K562 (cell line): ENCODE measurements around the gene HPRT1. TPM values are rescaled to one million over a fixed set of nuclear protein-coding genes. Genes with fewer than 3 reads are reported as not detected.

Source experiments
- ATAC-seq: fragments of 200-7000 bp; cut with Tn5 transposase; 3 replicates; pipeline ENCODE4 v1.9.1; 2020; ENCODE audit warnings: moderate library complexity
- BruUV-seq: library from RNA; stranded (reverse); fragments of 400-500 nt; replicated peaks from 2 replicates; lab custom pipeline; 2021; lab: Mats Ljungman, UMichigan
- CTCF ChIA-PET: fragments of 300-600 bp; formaldehyde crosslinking; extraction: SDS; loops from one replicate; lab custom pipeline; 2021; ENCODE audit warnings: low intra/inter-chr PET ratio; lab: Yijun Ruan, JAX
- POLR2A ChIA-PET: fragments of 300-600, 350-650 bp; sonication (Branson Sonifier 250); formaldehyde crosslinking; extraction: SDS; loops from one replicate; lab custom pipeline; 2021; ENCODE audit warnings: antibody characterized with exemption, inconsistent platforms; lab: Yijun Ruan, JAX
- DNase-seq, 4 experiments: peaks; one replicate each; pipeline versions ENCODE4 v3.0.0 to v3.0.0-alpha.2; 2011 to 2018; ENCODE audit warnings: low spot score in 3 of 4, mixed read lengths in 3 of 4; ENCODE audit errors: extremely low read depth in 1 of 4
- FAIRE-seq: peaks from 2 replicates; lab custom pipeline; 2011; peaks lifted over from hg19 to GRCh38; lab: Jason Lieb, UNC
- H2AFZ ChIP-seq: 2 replicates; pipeline ENCODE4 v1.6.0; 2011; ENCODE audit warnings: low read depth, low read length, control low read depth, inconsistent platforms
- H3K27ac ChIP-seq: fragments of 200-600 bp; 3 replicates; pipeline ENCODE4 v1.8.0; 2011; ENCODE audit warnings: low read depth, mild to moderate bottlenecking, control low read depth, inconsistent platforms, low read length, moderate library complexity, mixed read lengths; ENCODE audit errors: extremely low read depth
- H3K27me3 ChIP-seq, 2 experiments: fragments of 300-600 bp in 1 of 2; 2 replicates in 1 of 2; 3 replicates in 1 of 2; pipeline versions ENCODE4 v1.6.0 to v1.8.0; 2011; ENCODE audit warnings: inconsistent platforms in 2 of 2, low read length in 2 of 2, mild to moderate bottlenecking in 1 of 2, mixed read lengths in 1 of 2, moderate library complexity in 1 of 2; ENCODE audit not compliant: control insufficient read depth in 2 of 2, insufficient read depth in 2 of 2
- H3K36me3 ChIP-seq: fragments of 300-600 bp; 3 replicates; pipeline ENCODE4 v1.8.0; 2011; ENCODE audit warnings: mild to moderate bottlenecking, low read length, inconsistent platforms; ENCODE audit not compliant: control insufficient read depth, insufficient read depth
- H3K4me1 ChIP-seq, 2 experiments: fragments of 200-600 bp in 1 of 2; replicated peaks in 1 of 2; 2 replicates in 1 of 2; 3 replicates in 1 of 2; pipeline versions ENCODE4 v1.5.1 to v1.8.0; 2011; ENCODE audit warnings: inconsistent platforms in 2 of 2, low read length in 2 of 2, mild to moderate bottlenecking in 1 of 2, mixed read lengths in 1 of 2, moderate library complexity in 1 of 2; ENCODE audit not compliant: control insufficient read depth in 2 of 2, insufficient read depth in 2 of 2
- H3K4me2 ChIP-seq: 2 replicates; pipeline ENCODE4 v1.6.1; 2011; ENCODE audit warnings: low read length, control low read depth, inconsistent platforms, mixed read lengths; ENCODE audit not compliant: insufficient read depth
- H3K4me3 ChIP-seq: fragments of 200-600 bp; sonication (generic), shearing (Covaris generic); 2 replicates; pipeline ENCODE4 v1.5.1; 2016; ENCODE audit warnings: control low read depth, inconsistent platforms
- H3K79me2 ChIP-seq: fragments of 200-600 bp; 3 replicates; pipeline ENCODE4 v1.8.0; 2011; ENCODE audit warnings: low read length, inconsistent platforms; ENCODE audit not compliant: control insufficient read depth, insufficient read depth
- H3K9ac ChIP-seq, 2 experiments: 2 replicates each; pipeline versions ENCODE4 v1.6.0 to v1.6.1; 2011; ENCODE audit warnings: low read depth in 2 of 2, low read length in 2 of 2, control low read depth in 1 of 2, inconsistent platforms in 1 of 2, mild to moderate bottlenecking in 1 of 2, mixed read lengths in 1 of 2; ENCODE audit not compliant: insufficient read depth in 1 of 2
- H3K9me1 ChIP-seq: one replicate; pipeline ENCODE4 v1.6.0; 2011; ENCODE audit warnings: inconsistent platforms, mild to moderate bottlenecking, low read length, moderate library complexity; ENCODE audit not compliant: control insufficient read depth, insufficient read depth
- H3K9me3 ChIP-seq: replicated peaks from 2 replicates; pipeline ENCODE4 v1.5.1; 2011; ENCODE audit warnings: low read depth, low read length, inconsistent platforms; ENCODE audit not compliant: control insufficient read depth, insufficient read depth
- H4K20me1 ChIP-seq: replicated peaks from 2 replicates; pipeline ENCODE4 v1.6.1; 2011; ENCODE audit warnings: low read length, inconsistent platforms, mixed read lengths; ENCODE audit not compliant: control insufficient read depth, insufficient read depth
- ADNP ChIP-seq: fragments of 200-800 bp; sonication (Bioruptor generic); IDR thresholded peaks from 2 replicates; pipeline ENCODE4 v1.6.1; 2016; ENCODE audit warnings: missing genetic modification characterization, missing compliant biosample characterization
- CCAR2 ChIP-seq: fragments of 200-400 bp; formaldehyde crosslinking; IDR thresholded peaks from 2 replicates; pipeline ENCODE4 v1.6.1; 2017; ENCODE audit warnings: mild to moderate bottlenecking, low read depth, low read length
- CTBP1 ChIP-seq: fragments of 450-650 bp; IDR thresholded peaks from 2 replicates; pipeline ENCODE4 v1.6.1; 2016; ENCODE audit warnings: borderline replicate concordance
- FOS ChIP-seq: IDR thresholded peaks from 3 replicates; pipeline ENCODE4 v1.6.1; 2011; ENCODE audit not compliant: insufficient read length; ENCODE audit errors: extremely low read depth
- HNRNPUL1 ChIP-seq: fragments of 200-400 bp; formaldehyde crosslinking; IDR thresholded peaks from 2 replicates; pipeline ENCODE4 v1.6.1; 2017; ENCODE audit warnings: low read length
- IFI16 ChIP-seq: fragments of 250-450 bp; sonication (Bioruptor Pico); IDR thresholded peaks from 2 replicates; pipeline ENCODE4 v2.1.2; 2022; ENCODE audit warnings: mild to moderate bottlenecking, inconsistent platforms
- NFIC ChIP-seq: fragments of 450-650 bp; IDR thresholded peaks from 2 replicates; pipeline ENCODE4 v1.6.1; 2017; ENCODE audit warnings: mild to moderate bottlenecking, inconsistent platforms
- POLR2AphosphoS5 ChIP-seq: IDR thresholded peaks from 2 replicates; pipeline ENCODE4 v1.6.1; 2011; ENCODE audit warnings: mild to moderate bottlenecking, low read depth, low read length, moderate library complexity; ENCODE audit not compliant: control insufficient read depth, insufficient read depth
- SAFB2 ChIP-seq: fragments of 200-400 bp; formaldehyde crosslinking; IDR thresholded peaks from 2 replicates; pipeline ENCODE4 v1.6.1; 2018; ENCODE audit warnings: borderline replicate concordance, low read length, low read depth, moderate library complexity; ENCODE audit not compliant: severe bottlenecking
- SMAD2 ChIP-seq: fragments of 150-350 bp; IDR thresholded peaks from 2 replicates; pipeline ENCODE4 v1.6.1; 2014; ENCODE audit warnings: low read depth, mild to moderate bottlenecking, low read length
- TARDBP ChIP-seq: fragments of 450-650 bp; IDR thresholded peaks from 2 replicates; pipeline ENCODE4 v1.6.1; 2016
- TBP ChIP-seq: optimal IDR thresholded peaks from 2 replicates; pipeline ENCODE3; 2011; ENCODE audit warnings: low read depth, low read length, improper control_type of control experiment
- XRCC5 ChIP-seq: fragments of 200-400 bp; formaldehyde crosslinking; IDR thresholded peaks from 2 replicates; pipeline ENCODE4 v1.6.1; 2017; ENCODE audit warnings: low read depth, mild to moderate bottlenecking, low read length
- ZFX ChIP-seq: sonication (generic); formaldehyde crosslinking; IDR thresholded peaks from 2 replicates; pipeline ENCODE4 v1.8.0; 2022; ENCODE audit warnings: mild to moderate bottlenecking, missing genetic modification reagents, moderate library complexity
- ZNF174 ChIP-seq: fragments of 250-450 bp; sonication (Bioruptor Pico); IDR thresholded peaks from 2 replicates; pipeline ENCODE4 v1.4.0; 2020; ENCODE audit warnings: mild to moderate bottlenecking
- ZNF780A ChIP-seq: fragments of 250-450 bp; sonication (Bioruptor Pico); IDR thresholded peaks from 2 replicates; pipeline ENCODE4 v1.5.0; 2021; ENCODE audit warnings: mild to moderate bottlenecking
- WGBS: fragments of 100-300 bp; shearing (Covaris generic); methylation state at CpG from one replicate; pipeline ENCODE4 v1.1.6; 2016; ENCODE audit warnings: low coverage, mixed read lengths; ENCODE audit not compliant: insufficient coverage; ENCODE audit errors: missing lambda C conversion rate; 5-methylcytosine and 5-hydroxymethylcytosine counted together
- in situ Hi-C: fragments of 300-500 bp; cut with MboI; formaldehyde crosslinking; loops from 4 replicates; pipeline ENCODE4 v1.15.0; 2018; ENCODE audit warnings: inconsistent platforms, mixed read lengths
- intact Hi-C: fragments of 100-400 bp; cut with micrococcal nuclease; formaldehyde crosslinking; loops from 2 replicates; pipeline ENCODE4 v1.14.2; 2022
- polyA plus RNA-seq, 8 experiments: library from polyadenylated mRNA; depleted of rRNA in 4 of 8; stranded (reverse) in 5 of 8; unstranded in 3 of 8; fragments of >200 nt; fragmentation: Nextera tagmentation in 2 of 8; fragmentation: Illumina TruSeq in 1 of 8; extraction: Ambion mirVana in 2 of 8; extraction: Trizol in 1 of 8; gene quantifications; 2 replicates each; pipeline versions ENCODE4 v1.2.1 to v1.2.3, GENCODE V29; 2011 to 2014; ENCODE audit warnings: inconsistent platforms in 1 of 8, missing spikeins in 1 of 8
- total RNA-seq, 7 experiments: library from RNA; depleted of rRNA in 6 of 7; stranded (reverse); fragments of >200 nt in 6 of 7; fragmentation: Illumina TruSeq in 2 of 7; extraction: Trizol in 2 of 7; gene quantifications; 2 replicates each; pipeline versions ENCODE4 v1.2.1 to v1.2.3, GENCODE V29; 2011 to 2021; ENCODE audit warnings: low replicate concordance in 1 of 7
- TF ChIP-seq, protein P1 (sequence below): fragments of 450-650 bp; IDR thresholded peaks from 2 replicates; pipeline ENCODE4 v1.6.1; 2016
- TF ChIP-seq, protein P2 (sequence below), 2 experiments: IDR thresholded peaks in 1 of 2; conservative IDR thresholded peaks in 1 of 2; 2 replicates each; pipeline ENCODE4 v1.6.1; 2016; ENCODE audit warnings: low read depth in 2 of 2, mild to moderate bottlenecking in 1 of 2, missing compliant biosample characterization in 1 of 2, missing genetic modification characterization in 1 of 2, moderate library complexity in 1 of 2
- TF ChIP-seq, protein P3 (sequence below): fragments of 250-450 bp; sonication (Bioruptor Pico); IDR thresholded peaks from 2 replicates; pipeline ENCODE4 v1.4.0; 2020; ENCODE audit warnings: mild to moderate bottlenecking

The HPRT1 gene
- total and polyA plus RNA-seq, 9 of the 15 experiments (the other 6 are each of a cell fraction or from before 2014, with no cell fraction given): 24.4 to 158 (median 104) TPM

DNA sequence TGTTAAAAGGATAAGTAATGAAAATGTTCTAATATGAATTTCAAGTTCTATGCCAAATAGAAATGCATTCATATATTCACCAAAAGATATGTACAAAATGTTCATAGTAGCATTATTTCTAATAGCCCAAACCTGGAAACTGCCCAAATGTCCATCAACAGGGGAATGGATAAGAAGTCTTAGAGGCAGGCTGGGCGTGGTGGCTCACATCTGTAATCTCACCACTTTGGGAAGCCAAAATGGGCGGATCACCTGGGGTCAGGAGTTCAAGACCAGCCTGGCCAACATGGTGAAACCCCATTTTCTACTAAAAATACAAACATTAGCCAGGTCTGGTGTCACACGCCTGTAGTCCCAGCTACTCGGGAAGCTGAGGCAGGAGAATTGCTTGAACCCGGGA is 2.3 kb upstream of the HPRT1 start:
- intact Hi-C loops (no loop called here), in situ Hi-C loops (no loop called here)
- H3K4me3 ChIP-seq: no peak overlapping the region
- BruUV-seq: no TSS peak
- H3K36me3 ChIP-seq: no peaks in the 10 kb centered on the region
- peak overlapping the region; percentile 82 for H2AFZ ChIP-seq
- H3K9me3 ChIP-seq: no peaks in the 10 kb centered on the region
- peak overlapping the region; percentile 37 for H3K27ac ChIP-seq
- H3K4me1 ChIP-seq: peaks cover 14% of the 10 kb centered on the region in 2 experiments; a peak in 4 of 5 replicates
- DNase-seq (peak in 1 of 4 experiments; percentile 78), FAIRE-seq (peak; percentile 65), ATAC-seq (no peak)
- ChIA-PET POLR2A (no interaction called here), CTCF (no interaction called here)
- peaks cover 21% of the 10 kb centered on the region for H3K79me2 ChIP-seq
- H3K4me2 ChIP-seq: peak overlapping the region; percentile 32; the same call in 1 of the 2 replicates
- WGBS: 3% methylated on average over 5 of the region's 5 CpGs
- no peaks in the 10 kb centered on the region for H3K9me1 ChIP-seq
- no peaks in the 10 kb centered on the region for H3K27me3 ChIP-seq
- H4K20me1 ChIP-seq: 0 out of 2 replicates have a peak, but pooled peaks cover 4% of the 10 kb centered on the region
- peak overlapping the region in 1 of 2 experiments; percentile 38; a peak in 1 of 4 replicates for H3K9ac ChIP-seq
- TF ChIP-seq CCAR2 (no peak), ADNP (peak; percentile 76), IFI16 (CRISPR knock-in tag) (no peak), NFIC (peak; percentile 81), POLR2AphosphoS5 (no peak), SAFB2 (no peak), SMAD2 (no peak), ZNF174 (no peak), TBP (peak; percentile 37), FOS (no peak), ZFX (CRISPR knock-in tag) (no peak), CTBP1 (peak; percentile 14; the same call in 1 of the 2 replicates), ZNF780A (CRISPR knock-in tag) (no peak), HNRNPUL1 (no peak), XRCC5 (no peak), TARDBP (no peak)
- TF ChIP-seq, protein P1, sequence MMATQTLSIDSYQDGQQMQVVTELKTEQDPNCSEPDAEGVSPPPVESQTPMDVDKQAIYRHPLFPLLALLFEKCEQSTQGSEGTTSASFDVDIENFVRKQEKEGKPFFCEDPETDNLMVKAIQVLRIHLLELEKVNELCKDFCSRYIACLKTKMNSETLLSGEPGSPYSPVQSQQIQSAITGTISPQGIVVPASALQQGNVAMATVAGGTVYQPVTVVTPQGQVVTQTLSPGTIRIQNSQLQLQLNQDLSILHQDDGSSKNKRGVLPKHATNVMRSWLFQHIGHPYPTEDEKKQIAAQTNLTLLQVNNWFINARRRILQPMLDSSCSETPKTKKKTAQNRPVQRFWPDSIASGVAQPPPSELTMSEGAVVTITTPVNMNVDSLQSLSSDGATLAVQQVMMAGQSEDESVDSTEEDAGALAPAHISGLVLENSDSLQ: peak; percentile 41
- TF ChIP-seq, protein P2, sequence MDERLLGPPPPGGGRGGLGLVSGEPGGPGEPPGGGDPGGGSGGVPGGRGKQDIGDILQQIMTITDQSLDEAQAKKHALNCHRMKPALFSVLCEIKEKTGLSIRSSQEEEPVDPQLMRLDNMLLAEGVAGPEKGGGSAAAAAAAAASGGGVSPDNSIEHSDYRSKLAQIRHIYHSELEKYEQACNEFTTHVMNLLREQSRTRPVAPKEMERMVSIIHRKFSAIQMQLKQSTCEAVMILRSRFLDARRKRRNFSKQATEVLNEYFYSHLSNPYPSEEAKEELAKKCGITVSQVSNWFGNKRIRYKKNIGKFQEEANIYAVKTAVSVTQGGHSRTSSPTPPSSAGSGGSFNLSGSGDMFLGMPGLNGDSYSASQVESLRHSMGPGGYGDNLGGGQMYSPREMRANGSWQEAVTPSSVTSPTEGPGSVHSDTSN (CRISPR knock-in tag; IDR thresholded peaks at IDR 0.05; ENCODE audit: low read depth): no peak
- TF ChIP-seq, protein P2 (tag; conservative IDR thresholded peaks at IDR 0.05; ENCODE audit: low read depth): peak; percentile 43; the same call in 1 of the 2 replicates
- TF ChIP-seq, protein P3, sequence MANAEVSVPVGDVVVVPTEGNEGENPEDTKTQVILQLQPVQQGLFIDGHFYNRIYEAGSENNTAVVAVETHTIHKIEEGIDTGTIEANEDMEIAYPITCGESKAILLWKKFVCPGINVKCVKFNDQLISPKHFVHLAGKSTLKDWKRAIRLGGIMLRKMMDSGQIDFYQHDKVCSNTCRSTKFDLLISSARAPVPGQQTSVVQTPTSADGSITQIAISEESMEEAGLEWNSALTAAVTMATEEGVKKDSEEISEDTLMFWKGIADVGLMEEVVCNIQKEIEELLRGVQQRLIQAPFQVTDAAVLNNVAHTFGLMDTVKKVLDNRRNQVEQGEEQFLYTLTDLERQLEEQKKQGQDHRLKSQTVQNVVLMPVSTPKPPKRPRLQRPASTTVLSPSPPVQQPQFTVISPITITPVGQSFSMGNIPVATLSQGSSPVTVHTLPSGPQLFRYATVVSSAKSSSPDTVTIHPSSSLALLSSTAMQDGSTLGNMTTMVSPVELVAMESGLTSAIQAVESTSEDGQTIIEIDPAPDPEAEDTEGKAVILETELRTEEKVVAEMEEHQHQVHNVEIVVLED: no peak
